ENCODE data around the gene NANOS2. TPM values are rescaled to one million over a fixed set of nuclear protein-coding genes. Genes with fewer than 3 reads are reported as not detected.

NANOS2 gene
- total and polyA plus RNA-seq, 2 of the 13 experiments (the other 11 are each of a cell fraction or from before 2014, with no cell fraction given), result not detected

DNA sequence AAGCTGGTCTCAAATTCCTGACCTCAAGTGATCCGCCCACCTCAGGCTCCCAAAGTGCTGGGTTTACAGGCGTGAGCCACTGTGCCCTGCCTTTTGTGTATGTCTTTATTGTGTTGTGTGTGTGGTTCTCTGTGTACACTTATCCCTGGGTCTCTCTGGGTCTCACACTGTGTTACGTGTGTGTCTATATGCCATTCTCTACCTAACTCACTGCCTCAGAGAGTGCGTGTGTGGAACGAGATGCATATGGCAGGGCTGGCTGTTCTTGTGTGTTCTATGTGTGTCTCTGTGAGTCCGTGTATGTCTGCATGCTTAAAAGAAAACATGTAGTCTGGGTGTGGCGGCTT, 40.0 kb downstream of the NANOS2 start (continued):
- TF ChIP-seq, protein P1, sequence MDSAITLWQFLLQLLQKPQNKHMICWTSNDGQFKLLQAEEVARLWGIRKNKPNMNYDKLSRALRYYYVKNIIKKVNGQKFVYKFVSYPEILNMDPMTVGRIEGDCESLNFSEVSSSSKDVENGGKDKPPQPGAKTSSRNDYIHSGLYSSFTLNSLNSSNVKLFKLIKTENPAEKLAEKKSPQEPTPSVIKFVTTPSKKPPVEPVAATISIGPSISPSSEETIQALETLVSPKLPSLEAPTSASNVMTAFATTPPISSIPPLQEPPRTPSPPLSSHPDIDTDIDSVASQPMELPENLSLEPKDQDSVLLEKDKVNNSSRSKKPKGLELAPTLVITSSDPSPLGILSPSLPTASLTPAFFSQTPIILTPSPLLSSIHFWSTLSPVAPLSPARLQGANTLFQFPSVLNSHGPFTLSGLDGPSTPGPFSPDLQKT (CRISPR knock-in tag; IDR thresholded peaks at IDR 0.05; ENCODE audit: borderline replicate concordance), result no peak
- TF ChIP-seq, protein P2, sequence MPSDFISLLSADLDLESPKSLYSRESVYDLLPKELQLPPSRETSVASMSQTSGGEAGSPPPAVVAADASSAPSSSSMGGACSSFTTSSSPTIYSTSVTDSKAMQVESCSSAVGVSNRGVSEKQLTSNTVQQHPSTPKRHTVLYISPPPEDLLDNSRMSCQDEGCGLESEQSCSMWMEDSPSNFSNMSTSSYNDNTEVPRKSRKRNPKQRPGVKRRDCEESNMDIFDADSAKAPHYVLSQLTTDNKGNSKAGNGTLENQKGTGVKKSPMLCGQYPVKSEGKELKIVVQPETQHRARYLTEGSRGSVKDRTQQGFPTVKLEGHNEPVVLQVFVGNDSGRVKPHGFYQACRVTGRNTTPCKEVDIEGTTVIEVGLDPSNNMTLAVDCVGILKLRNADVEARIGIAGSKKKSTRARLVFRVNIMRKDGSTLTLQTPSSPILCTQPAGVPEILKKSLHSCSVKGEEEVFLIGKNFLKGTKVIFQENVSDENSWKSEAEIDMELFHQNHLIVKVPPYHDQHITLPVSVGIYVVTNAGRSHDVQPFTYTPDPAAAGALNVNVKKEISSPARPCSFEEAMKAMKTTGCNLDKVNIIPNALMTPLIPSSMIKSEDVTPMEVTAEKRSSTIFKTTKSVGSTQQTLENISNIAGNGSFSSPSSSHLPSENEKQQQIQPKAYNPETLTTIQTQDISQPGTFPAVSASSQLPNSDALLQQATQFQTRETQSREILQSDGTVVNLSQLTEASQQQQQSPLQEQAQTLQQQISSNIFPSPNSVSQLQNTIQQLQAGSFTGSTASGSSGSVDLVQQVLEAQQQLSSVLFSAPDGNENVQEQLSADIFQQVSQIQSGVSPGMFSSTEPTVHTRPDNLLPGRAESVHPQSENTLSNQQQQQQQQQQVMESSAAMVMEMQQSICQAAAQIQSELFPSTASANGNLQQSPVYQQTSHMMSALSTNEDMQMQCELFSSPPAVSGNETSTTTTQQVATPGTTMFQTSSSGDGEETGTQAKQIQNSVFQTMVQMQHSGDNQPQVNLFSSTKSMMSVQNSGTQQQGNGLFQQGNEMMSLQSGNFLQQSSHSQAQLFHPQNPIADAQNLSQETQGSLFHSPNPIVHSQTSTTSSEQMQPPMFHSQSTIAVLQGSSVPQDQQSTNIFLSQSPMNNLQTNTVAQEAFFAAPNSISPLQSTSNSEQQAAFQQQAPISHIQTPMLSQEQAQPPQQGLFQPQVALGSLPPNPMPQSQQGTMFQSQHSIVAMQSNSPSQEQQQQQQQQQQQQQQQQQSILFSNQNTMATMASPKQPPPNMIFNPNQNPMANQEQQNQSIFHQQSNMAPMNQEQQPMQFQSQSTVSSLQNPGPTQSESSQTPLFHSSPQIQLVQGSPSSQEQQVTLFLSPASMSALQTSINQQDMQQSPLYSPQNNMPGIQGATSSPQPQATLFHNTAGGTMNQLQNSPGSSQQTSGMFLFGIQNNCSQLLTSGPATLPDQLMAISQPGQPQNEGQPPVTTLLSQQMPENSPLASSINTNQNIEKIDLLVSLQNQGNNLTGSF (CRISPR knock-in tag; IDR thresholded peaks at IDR 0.05), result no peak
- TF ChIP-seq, protein P3, sequence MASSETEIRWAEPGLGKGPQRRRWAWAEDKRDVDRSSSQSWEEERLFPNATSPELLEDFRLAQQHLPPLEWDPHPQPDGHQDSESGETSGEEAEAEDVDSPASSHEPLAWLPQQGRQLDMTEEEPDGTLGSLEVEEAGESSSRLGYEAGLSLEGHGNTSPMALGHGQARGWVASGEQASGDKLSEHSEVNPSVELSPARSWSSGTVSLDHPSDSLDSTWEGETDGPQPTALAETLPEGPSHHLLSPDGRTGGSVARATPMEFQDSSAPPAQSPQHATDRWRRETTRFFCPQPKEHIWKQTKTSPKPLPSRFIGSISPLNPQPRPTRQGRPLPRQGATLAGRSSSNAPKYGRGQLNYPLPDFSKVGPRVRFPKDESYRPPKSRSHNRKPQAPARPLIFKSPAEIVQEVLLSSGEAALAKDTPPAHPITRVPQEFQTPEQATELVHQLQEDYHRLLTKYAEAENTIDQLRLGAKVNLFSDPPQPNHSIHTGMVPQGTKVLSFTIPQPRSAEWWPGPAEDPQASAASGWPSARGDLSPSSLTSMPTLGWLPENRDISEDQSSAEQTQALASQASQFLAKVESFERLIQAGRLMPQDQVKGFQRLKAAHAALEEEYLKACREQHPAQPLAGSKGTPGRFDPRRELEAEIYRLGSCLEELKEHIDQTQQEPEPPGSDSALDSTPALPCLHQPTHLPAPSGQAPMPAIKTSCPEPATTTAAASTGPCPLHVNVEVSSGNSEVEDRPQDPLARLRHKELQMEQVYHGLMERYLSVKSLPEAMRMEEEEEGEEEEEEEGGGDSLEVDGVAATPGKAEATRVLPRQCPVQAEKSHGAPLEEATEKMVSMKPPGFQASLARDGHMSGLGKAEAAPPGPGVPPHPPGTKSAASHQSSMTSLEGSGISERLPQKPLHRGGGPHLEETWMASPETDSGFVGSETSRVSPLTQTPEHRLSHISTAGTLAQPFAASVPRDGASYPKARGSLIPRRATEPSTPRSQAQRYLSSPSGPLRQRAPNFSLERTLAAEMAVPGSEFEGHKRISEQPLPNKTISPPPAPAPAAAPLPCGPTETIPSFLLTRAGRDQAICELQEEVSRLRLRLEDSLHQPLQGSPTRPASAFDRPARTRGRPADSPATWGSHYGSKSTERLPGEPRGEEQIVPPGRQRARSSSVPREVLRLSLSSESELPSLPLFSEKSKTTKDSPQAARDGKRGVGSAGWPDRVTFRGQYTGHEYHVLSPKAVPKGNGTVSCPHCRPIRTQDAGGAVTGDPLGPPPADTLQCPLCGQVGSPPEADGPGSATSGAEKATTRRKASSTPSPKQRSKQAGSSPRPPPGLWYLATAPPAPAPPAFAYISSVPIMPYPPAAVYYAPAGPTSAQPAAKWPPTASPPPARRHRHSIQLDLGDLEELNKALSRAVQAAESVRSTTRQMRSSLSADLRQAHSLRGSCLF (CRISPR knock-in tag; IDR thresholded peaks at IDR 0.05; ENCODE audit: borderline replicate concordance), result no peak
- TF ChIP-seq, protein P4, sequence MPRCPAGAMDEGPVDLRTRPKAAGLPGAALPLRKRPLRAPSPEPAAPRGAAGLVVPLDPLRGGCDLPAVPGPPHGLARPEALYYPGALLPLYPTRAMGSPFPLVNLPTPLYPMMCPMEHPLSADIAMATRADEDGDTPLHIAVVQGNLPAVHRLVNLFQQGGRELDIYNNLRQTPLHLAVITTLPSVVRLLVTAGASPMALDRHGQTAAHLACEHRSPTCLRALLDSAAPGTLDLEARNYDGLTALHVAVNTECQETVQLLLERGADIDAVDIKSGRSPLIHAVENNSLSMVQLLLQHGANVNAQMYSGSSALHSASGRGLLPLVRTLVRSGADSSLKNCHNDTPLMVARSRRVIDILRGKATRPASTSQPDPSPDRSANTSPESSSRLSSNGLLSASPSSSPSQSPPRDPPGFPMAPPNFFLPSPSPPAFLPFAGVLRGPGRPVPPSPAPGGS (CRISPR knock-in tag; IDR thresholded peaks at IDR 0.05), result no peak
- TF ChIP-seq HDAC2 (CRISPR knock-in tag; IDR thresholded peaks at IDR 0.05) (peak; percentile 13; the same call in 1 of the 2 replicates), NR2F6 (IDR thresholded peaks at IDR 0.05) (no peak), NR2F6 (CRISPR knock-in tag; IDR thresholded peaks at IDR 0.05) (peak; percentile 49; the same call in 1 of the 2 replicates), HCFC1 (IDR thresholded peaks at IDR 0.05; ENCODE audit: low read depth, low read length) (no peak), NFKB2 (CRISPR knock-in tag; IDR thresholded peaks at IDR 0.05; ENCODE audit: borderline replicate concordance) (no peak), MEIS2 (CRISPR knock-in tag; IDR thresholded peaks at IDR 0.05) (no peak), ZNF44 (CRISPR knock-in tag; IDR thresholded peaks at IDR 0.05) (no peak), ZNF430 (CRISPR knock-in tag; IDR thresholded peaks at IDR 0.05) (0 out of 2 replicates have a peak, but pooled peaks have one; percentile 25), KDM1A (CRISPR knock-in tag; IDR thresholded peaks at IDR 0.05) (no peak)
- TF ChIP-seq, protein P5, sequence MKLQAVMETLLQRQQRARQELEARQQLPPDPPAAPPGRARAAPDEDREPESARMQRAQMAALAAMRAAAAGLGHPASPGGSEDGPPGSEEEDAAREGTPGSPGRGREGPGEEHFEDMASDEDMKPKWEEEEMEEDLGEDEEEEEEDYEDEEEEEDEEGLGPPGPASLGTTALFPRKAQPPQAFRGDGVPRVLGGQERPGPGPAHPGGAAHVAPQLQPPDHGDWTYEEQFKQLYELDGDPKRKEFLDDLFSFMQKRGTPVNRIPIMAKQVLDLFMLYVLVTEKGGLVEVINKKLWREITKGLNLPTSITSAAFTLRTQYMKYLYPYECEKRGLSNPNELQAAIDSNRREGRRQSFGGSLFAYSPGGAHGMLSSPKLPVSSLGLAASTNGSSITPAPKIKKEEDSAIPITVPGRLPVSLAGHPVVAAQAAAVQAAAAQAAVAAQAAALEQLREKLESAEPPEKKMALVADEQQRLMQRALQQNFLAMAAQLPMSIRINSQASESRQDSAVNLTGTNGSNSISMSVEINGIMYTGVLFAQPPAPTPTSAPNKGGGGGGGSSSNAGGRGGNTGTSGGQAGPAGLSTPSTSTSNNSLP (IDR thresholded peaks at IDR 0.05; ENCODE audit: low read depth, low read length), result no peak
- TF ChIP-seq, protein P6, sequence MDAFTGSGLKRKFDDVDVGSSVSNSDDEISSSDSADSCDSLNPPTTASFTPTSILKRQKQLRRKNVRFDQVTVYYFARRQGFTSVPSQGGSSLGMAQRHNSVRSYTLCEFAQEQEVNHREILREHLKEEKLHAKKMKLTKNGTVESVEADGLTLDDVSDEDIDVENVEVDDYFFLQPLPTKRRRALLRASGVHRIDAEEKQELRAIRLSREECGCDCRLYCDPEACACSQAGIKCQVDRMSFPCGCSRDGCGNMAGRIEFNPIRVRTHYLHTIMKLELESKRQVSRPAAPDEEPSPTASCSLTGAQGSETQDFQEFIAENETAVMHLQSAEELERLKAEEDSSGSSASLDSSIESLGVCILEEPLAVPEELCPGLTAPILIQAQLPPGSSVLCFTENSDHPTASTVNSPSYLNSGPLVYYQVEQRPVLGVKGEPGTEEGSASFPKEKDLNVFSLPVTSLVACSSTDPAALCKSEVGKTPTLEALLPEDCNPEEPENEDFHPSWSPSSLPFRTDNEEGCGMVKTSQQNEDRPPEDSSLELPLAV (CRISPR knock-in tag; conservative IDR thresholded peaks at IDR 0.05; ENCODE audit: low read depth), result no peak

Measured in HepG2 (cell line).